HG02678 (cell line): ENCODE data around the gene ANXA9.

Source experiments
- ATAC-seq: cut with Tn5 transposase; IDR thresholded peaks from one replicate; pipeline ENCODE4 v1.9.1; 2021; ENCODE audit warnings: mild to moderate bottlenecking, moderate library complexity; ENCODE audit not compliant: unreplicated experiment

ANXA9 gene

DNA sequence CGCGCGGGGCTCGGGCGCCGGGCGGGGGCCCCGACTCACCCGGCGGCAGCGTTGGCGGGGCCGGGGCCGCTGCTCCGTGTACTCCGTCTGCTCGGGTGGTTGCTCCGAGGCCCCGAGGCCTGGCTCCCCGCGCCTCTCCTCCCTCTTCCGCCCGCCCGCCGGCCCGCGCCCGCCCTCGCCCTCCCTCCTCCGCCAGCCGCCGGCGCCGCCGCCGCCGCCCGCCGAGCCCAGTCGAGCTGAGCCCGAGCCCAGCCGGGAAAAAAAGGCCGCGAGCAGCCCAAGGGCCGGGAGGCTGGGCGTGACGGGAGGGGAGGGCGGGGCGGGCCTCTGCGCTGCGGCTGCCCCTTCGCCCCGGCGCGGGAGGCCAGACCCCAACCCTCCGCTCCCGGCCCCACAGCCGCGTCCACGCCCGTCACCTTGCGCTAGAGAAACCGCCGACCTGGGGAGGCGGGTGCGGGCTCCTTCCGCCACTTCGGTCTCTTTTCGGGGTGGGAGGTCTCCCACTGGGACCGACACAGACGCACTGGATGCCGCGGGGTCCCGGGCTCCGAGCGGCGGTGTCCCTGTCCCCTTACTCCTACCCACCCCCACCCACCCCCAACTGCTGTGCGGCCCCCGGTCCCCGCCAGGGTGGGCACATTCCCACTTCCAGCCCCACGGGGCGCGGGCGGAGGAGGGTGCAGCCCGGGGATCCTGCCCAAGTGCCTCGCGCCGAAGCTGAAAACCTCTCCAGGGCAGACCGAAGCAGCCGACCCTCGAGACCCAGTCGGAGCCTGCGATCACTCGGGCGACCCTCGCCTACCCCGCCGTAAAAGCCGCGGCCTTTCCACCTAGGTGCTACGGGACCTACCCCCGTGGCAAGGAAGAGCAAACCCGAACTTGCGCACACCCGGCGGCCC, 7.3 kb upstream of the ANXA9 start, which contains the start of gene CERS2:
Gene CERS2 (minus strand): TSS at position 256 of the 899 bp plus-strand sequence. CDS start 5,745 bp downstream, outside the sequence.
- ATAC-seq: peak; percentile 60

DNA sequence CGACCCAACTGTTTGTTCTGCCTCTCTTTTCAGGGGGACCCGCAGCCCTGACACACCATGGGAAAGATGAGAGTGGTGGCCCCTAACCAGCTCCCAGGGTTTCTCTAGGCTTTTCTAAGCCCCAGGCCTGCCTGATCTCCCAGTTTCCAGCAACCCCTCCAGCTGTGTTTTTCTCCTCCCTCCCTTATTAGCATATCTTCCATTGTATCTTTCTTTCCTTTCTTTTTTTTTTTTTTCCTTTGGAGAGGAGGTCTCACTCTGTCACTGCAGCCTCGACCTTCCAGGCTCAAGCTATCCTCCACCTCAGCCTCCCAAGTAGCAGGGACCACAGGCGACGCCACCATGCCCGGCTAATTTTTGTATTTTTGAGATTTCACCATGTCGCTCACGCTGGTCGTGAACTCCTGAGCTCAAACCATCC, 5.7 kb upstream of the ANXA9 start:
- no peak for ATAC-seq

DNA sequence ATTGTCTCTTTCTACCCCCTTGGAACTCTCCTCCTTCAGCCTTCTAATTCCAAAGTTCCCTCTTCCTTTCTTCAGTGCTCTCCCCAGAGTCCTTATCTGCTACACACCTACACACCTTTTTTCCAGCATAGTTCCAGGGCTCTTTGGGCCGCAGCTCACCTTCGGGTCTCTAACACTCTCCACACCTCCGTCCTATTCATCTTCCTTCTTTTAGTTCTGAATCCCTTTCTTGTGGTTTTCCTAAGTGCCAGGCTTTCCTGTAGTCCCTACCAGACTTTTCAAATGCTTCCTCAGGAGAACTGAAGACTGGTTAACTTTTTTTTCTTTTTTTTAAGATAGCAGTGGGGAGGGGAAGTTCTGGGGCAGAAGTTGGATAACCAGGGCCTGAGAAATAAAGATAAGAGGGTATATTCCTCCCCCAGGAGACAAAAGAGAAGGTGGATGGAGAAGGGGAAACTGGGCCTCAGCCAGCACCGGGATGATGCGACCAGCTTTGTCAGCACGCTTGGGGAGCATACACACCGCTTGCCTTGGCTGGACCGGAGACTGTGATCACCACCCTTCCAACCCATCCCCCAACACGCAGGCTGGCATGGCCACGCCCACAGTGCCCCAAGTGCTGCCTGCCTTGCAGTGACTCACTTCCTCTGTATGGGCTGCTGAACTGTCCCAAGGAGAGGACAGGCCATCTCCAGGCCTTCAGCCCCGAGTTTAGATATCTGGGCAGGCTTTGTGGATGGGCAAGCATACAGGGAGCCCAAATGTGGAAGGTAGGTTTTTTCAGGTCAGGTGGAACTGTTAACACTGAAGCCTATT, 5.0 kb upstream of the ANXA9 start:
- no peak for ATAC-seq

- peak; percentile 41 for ATAC-seq
Observed at GRCh38 chr1:150979092-150980056, 2.7 kb upstream of the ANXA9 start.

- no peak for ATAC-seq
Observed at GRCh38 chr1:150981177-150981804, 801 bp upstream of the ANXA9 start.

DNA sequence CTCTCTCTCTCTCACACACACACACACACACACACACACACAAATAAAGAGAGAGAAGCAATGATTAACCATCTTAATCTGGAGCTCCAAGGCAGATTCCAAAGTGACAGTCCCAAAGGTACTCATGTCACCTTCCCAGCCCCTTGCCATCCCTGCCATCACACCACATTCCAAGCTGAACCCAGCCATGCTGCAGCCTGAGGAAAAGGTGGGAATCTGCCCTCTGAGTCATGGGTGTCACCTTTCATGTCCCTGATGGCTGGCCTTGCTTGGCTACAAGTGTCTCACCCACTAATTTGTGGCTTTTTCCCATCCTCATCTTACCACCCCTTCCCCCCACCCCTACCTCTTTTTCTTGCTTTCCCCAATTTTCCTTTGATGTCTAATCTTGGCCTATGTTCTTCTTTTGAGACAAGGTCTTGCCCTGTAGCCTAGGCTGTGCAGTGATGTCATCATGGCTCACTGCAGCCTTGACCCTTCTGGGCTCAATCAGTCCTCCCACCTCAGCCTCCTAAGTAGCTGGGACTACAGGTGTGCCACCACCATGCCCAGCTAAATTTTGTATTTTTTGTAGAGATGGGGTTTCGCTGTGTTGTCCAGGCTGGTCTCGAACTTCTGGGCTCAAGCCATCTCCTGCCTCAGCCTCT, 3.2 kb downstream of the ANXA9 start:
- no peak for ATAC-seq

DNA sequence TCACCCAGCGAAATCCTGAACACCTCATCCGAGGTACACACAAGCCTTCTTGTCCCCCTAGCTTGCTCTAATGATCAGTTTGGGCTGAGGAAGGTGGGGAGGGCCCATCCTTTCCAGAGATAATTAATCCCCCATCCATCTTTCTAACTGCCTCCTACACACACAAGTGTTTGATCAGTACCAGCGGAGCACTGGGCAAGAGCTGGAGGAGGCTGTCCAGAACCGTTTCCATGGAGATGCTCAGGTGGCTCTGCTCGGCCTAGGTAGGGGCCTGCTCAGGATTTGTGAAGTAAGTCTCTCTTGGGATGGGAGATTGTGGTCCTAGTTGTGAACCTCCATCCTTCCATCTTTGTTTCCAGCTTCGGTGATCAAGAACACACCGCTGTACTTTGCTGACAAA, 5.8 kb downstream of the ANXA9 start:
- ATAC-seq: no peak

- no peak for ATAC-seq
Observed at GRCh38 chr1:150992626-150993025, 10.5 kb downstream of the ANXA9 start.

- no peak for ATAC-seq
Observed at GRCh38 chr1:150994248-150994647, 12.2 kb downstream of the ANXA9 start.

DNA sequence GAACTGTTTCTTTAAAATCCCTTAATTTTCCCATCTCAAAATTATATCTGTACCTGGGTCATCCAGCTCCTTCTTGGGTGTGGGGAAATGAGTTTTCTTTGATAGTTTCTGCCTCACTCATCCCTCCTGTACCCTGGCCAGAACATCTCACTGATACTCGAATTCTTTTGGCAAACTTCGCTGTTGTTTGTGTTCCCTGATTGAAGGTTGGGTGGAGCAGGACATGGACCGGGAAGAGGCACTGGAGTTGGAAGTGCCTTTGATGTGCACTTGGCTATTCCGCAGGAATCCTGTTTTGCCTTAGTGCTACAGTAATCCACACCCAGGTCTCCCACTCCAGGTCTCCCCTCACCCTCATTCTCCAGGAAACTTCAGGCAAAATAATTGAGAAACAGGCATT, 13.4 kb downstream of the ANXA9 start:
- ATAC-seq: no peak

DNA sequence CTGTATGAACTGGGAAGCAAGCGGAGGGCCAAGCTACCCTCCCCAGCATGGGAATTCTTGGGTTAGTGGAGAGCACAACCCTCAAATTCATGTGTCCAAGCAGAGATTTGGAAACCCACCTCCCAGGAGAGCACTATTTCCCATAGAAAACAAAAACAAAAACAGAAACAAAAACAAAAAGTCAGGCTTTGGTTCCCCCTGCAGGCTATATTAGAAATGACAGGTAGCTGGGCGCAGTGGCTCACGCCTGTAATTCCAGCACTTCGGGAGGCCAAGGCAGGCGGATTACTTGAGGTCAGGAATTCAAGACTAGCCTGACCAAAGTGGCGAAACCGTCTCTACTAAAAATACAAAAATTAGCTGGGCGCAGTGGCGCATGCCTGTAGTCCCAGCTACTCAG, 13.8 kb downstream of the ANXA9 start:
- ATAC-seq: no peak

- ATAC-seq: no peak
Observed at GRCh38 chr1:150997126-150997872, 15.2 kb downstream of the ANXA9 start.

DNA sequence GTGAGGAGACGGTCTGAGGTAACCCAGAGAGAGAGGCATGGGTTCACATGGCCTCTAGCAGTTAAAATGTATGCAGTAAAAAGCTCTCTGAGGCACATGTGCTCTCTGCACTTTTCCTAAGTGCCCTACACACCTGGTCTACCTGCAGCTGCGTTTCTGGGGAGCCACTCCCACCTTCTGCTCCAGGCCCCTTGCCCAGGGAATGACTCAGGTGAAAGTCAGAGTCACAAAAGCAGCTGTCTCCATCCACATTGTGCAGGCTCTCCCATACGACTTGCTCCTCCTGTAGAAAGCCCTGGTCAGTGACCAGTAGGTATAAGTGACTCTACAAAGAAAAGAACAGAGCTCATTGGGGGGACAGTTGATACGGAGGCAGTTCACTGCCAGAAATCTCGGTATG, 15.9 kb downstream of the ANXA9 start:
- no peak for ATAC-seq

DNA sequence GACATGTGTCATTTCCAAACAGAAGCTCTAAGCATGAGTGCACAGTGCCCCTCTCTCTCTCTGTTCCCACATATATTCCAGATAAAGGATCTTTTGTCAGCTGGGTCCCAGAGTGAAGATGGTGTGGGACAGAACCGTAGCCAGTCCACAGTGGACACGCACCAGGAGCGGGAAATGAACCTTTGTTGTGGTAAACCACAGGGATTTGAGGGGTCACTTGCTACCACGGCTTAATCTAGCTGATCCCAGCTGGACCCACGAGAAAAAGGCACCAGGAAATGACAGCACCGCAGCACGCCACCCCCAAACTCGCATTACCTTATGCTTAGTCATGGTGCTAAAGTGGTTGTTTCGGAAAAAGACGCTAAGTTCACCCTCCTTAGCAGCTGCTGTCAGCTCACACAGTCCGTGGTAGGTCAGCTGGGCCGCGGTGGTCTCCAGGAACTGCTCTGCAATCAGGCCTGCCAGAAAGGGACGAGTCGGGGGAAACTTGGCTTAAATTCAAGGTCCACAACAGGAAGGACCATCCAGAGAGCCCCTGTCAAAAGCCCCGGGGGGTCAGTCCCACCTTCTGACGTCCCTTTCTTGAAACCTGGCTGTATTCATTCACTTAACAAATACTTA, 17.1 kb downstream of the ANXA9 start:
- ATAC-seq: no peak

GRCh38 chr1:150999926-151000325, 17.8 kb downstream of the ANXA9 start:
- no peak for ATAC-seq

GRCh38 chr1:151000408-151000807, 18.3 kb downstream of the ANXA9 start:
- no peak for ATAC-seq

DNA sequence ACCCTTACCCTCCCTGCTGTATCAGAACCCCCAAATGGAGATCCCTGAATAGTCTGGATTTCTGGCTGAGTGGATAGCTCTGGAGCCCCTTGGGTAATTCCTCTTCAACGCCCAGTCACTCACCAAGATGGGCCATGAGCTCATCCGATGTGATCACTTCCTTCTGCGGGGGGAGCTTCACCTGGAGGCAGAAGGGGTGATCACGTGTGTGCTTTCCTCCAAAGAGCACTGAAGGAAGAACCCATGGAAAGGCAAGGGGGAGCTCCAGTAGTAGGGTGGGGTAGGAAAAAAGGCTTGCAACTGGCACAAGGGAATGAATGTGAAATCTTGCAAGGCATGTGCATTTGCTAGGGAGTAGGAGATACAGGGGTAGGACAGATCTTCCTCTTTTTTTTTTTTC, 19.5 kb downstream of the ANXA9 start:
- no peak for ATAC-seq

- ATAC-seq: no peak
Observed at GRCh38 chr1:151002051-151002450, 20.0 kb downstream of the ANXA9 start.

- no peak for ATAC-seq
Observed at GRCh38 chr1:151002611-151003010, 20.5 kb downstream of the ANXA9 start.
